ENCODE data around the gene ZMAT3.

DNA sequence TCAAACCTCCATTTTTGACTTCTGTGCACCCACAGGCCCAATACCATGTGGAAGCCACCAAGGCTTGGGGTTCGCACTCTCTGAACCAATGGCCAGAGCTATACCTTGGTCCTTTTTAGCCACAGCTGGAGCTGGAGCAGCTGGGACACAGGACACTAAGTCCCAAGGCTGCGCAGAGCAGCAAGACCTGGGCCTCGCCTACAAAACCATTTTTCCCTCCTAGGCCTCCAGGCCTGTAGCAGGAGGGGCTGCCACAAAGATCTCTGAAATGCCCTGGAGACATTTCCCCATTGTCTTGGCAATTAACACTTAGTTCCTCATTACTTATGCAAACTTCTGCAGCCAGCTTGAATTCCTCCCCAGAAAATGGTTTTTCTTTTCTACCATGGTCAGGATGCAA lies 81.3 kb downstream of the ZMAT3 start:
- TF ChIP-seq, protein P1, sequence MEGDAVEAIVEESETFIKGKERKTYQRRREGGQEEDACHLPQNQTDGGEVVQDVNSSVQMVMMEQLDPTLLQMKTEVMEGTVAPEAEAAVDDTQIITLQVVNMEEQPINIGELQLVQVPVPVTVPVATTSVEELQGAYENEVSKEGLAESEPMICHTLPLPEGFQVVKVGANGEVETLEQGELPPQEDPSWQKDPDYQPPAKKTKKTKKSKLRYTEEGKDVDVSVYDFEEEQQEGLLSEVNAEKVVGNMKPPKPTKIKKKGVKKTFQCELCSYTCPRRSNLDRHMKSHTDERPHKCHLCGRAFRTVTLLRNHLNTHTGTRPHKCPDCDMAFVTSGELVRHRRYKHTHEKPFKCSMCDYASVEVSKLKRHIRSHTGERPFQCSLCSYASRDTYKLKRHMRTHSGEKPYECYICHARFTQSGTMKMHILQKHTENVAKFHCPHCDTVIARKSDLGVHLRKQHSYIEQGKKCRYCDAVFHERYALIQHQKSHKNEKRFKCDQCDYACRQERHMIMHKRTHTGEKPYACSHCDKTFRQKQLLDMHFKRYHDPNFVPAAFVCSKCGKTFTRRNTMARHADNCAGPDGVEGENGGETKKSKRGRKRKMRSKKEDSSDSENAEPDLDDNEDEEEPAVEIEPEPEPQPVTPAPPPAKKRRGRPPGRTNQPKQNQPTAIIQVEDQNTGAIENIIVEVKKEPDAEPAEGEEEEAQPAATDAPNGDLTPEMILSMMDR (IDR thresholded peaks at IDR 0.05) = no peak
- TF ChIP-seq POLR2A (IDR thresholded peaks at IDR 0.05) = no peak
